A204.1 (cell line): Measurements from ENCODE around the gene KLK3.

Experiments
- FAIRE-seq: peaks from 2 replicates; lab custom pipeline; 2012; peaks lifted over from hg19 to GRCh38; lab: Jason Lieb, UNC

KLK3 gene

GRCh38 chr19:50902640-50903039 lies 47.9 kb downstream of the KLK3 start:
- no peak for FAIRE-seq

GRCh38 chr19:50906217-50906616 lies 51.5 kb downstream of the KLK3 start:
- FAIRE-seq, result no peak

DNA sequence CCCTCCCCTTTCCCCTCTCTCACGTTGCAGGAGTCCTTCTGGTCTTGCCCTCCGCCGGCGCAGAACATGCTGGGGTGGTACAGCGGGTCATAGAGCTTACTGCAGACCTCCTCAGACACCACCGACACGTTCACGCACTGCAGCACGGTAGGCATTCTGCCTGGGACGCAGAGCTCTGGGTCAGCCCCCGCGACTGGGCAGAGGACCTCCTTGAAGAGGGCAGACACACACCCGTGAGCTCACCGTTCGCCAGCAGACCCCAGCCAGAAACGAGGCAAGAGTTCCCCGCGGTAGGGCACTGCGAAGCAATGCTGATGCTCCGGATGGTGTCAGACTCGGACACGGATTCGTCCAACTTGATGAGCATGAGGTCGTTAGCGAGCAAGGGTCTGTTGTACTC lies 53.6 kb downstream of the KLK3 start:
- FAIRE-seq, result no peak

DNA sequence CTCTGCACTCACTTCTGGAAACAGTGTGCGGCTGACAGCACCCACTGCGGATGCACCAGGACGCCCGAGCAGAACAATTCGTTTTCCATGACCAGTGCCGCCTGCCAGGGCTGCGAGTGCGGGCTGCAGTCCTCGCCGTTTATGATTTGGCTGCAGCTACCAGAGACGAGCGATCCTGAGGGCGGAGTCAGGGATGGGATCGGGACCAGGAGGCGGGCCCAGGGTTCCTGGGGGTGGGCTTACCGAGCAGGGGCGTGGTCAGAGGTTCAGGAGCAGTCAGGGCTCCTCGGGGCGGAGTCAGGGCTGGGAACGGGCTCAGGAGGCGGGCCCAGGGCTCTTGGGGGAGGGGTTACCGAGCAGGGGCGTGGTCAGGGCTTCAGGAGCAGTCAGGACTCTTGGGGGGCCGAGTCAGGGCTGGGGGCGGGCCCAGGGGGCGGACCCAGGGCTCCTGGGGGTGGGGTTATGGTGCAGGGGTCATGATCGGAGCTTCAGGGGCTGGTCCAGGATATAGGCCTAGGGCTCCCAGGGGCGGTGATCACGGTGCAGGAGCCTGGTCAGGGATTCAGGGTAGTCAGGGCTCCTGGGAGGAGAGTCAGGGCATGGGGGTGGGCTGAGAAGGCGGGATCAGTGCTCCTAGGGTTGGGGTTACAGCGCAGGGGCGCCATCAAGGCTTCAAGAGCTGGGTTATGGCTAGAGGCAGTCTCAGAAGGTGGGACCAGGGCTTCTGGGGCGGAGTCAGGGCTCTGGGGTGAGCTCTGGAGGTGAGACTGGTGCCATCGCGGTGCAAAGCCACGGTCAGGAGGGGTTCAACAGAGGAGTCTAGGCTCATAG lies 54.7 kb downstream of the KLK3 start:
- FAIRE-seq, result no peak
